HG03135 (cell line): ENCODE results near the gene EPHB6.

ENCODE experiments used
- ATAC-seq: cut with Tn5 transposase; IDR thresholded peaks from one replicate; pipeline ENCODE4 v1.9.1; 2021; ENCODE audit warnings: mild to moderate bottlenecking, moderate library complexity; ENCODE audit not compliant: unreplicated experiment

The EPHB6 gene

DNA sequence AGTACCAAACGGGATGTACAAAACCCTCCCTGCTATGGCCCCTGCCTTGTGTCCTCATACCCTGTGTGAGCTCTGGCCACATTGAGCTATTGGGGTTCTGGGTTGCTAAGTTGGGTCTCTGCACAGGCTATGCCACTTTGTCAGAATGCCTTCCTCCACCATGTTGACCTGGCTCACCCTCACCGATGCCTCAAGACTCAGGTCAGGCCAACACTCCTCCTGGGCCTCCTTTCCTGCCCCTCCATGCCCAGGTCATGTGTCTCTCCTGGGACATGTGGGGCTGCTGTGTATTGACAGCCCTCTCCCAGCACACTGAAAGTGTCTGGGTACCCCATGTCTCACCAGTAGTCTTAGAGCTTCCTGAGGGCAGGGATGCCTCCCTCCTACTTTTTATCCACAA lies 64.0 kb downstream of the EPHB6 start:
- ATAC-seq: no peak

DNA sequence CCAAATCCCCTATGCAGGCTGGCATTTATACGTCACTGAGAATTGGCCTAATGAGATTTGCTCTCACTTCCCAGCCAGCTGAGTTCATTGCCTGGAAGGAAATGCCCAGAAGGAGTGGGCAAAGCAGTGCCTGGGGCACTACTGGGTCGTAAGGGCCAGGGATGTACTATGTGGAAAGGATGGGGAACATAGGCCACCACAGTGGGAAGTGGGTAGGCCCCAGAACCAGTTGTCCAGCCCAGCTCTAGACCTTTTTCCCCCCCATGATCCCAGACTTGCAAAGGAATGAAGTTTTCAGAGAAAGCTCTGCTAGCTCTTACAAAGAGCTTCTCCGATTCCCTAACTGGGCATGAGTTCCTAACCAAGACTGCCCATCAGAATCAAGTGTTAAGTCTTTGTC lies 64.8 kb downstream of the EPHB6 start:
- no peak for ATAC-seq
